Measurements from ENCODE around the gene DOCK4. TPM values are rescaled to one million over a fixed set of nuclear protein-coding genes. Genes with fewer than 3 reads are reported as not detected.

The DOCK4 gene
- total RNA-seq, 1 donor from 2014 or later = 109 TPM

DNA sequence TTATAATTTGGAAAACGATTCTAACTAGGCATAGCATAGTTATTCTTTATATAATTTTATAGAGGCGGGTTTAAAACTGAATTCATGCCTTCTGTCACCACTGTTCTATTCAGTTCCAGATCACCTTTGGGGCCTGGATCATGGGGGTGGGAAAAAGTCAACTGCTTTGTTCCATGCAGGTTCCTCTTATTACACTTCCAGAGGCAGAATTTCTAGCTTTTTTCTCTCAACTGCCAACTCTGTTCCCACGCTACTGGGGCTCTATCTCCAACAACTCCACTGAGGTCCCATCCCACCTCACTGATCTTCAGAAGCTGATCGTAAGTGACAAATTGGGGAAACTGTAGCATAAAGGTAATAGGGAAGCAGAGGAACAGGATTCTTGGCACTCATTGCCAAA lies 360.3 kb downstream of the DOCK4 start:
- no peak for DNase-seq

DNA sequence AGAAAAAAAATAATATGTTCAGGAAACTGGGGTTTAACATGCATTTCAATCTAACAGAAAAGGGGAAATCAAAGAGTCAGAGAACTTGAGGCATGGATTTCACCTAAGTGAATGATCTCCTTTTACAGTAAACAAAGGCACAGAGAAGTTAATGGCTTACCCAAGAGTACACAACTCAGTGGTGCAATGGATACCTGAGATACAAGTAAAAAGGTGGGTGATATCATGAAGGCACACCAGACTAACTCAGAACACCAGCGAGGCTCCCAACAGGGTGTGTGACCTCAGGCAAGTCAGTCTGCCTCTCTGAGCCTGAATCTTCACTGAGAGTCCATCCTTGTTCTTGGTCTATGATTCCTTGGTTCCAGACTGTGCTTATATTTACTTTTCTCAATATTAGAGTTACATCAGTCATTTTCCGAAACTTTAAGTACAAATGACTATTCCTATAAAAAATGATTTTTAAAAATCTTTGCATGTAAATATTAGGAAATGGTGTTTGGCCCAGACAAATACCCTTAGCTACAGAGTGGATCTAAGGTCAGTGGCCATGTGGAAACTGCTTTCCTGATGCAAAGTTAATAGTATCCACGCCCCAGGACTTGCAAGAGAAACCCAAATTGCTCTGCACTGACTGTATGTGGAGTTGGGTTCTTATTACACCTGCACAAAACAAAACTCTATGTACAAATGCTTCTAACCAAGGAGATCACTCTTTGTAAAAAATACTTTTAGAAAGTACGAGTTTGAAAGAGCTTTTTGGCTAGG lies 361.1 kb downstream of the DOCK4 start:
- DNase-seq = no peak

DNA sequence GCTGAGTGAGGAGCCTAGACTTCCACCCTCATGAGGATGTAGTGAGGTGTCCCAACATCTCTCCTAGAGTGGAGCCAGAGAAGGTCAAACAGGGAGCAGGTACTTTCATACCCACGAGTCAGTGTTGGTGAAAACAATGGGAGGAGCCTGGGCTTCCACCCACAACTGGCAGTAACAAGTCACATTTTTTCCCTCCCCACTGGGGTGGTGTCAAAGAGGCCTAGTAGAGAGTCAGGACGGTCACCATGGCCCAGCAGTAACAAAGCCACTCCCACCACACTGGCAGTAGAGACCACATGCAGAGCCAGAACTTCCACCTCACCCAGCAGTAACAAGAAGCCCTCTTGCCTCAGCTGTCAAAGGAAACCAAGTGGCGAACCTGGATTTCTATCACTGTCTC lies 363.7 kb downstream of the DOCK4 start:
- DNase-seq = no peak

DNA sequence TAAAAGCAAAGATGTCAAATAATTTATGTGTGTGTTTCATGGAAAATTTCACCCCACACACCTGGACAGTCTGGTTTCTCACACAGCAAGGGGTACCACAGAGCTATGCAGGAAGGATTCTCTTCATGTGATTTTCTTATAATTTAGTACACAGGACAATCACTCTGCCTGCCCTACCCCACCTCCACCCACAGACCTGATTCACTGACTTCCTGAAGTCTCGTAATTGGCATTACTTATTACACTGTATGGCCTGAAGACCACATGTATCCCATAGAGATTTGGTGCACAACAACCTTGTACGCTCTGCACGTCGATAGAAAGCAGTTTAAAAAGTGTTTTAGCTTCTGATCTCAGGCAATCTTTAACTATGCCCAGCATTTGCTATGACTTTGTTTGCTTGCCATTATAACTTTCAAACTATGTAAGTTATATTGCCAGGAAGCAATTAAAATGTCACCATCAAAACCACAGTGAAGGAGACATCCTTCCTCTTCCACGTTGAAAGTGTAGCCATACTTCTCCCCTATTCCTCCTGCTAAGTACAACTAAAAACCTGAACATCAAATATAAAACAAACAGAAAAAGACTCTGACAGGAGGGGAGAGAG lies 364.5 kb downstream of the DOCK4 start:
- DNase-seq = no peak

DNA sequence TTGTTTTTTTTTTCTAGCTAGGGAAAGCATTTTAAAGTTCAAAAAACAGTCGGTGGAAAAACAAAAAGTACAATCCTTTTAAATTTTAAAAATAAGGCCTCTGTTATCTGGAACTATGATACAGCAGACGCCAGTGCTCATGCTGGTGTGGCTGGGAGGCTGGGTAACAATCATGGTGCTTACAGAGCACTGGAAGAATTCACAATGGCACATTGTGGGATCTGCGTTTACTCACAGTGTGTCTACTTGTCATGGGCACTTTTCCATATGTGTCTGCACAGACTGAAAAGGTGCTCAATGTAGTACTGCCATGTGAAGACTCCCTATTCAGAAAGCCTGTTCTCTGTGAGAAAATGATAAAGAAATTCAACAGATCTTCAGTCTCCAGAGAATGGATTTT lies 365.7 kb downstream of the DOCK4 start:
- DNase-seq = no peak

DNA sequence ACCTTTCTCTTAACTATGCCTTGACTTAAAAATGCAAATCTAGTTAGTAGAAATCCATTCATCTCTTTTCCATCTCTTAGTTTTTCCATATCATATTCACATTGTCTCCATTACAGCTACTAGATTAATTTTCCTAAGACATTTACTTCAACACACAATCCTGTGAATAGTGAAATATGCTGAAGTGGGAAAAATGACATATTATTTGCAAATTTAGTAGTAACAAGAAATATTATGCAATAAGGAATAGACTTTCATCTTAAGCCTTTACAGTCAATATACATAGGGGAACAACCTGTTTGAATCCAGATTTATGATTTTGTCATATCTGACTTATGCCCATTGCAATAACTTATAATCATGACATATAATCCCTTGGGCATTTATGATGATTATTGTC lies 366.9 kb downstream of the DOCK4 start:
- DNase-seq = no peak

DNA sequence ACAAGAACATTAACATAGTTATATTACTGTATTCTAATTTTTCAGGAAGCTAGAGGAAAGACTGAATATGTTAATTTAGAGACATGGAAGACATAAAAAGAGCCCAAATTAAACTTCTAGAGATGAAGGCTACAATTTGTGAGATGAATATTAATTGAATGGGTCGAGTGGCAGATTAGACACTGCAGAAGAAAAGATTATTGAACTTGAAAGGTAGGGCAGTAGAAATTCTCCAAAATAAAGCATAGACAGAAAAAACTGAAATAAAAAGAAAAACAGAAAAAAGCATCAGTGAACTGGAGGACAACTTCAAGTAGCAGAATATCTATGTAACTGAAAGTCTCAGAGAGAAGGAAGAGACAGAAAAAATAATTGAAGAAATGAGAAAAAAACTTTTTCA lies 369.6 kb downstream of the DOCK4 start:
- no peak for DNase-seq

DNA sequence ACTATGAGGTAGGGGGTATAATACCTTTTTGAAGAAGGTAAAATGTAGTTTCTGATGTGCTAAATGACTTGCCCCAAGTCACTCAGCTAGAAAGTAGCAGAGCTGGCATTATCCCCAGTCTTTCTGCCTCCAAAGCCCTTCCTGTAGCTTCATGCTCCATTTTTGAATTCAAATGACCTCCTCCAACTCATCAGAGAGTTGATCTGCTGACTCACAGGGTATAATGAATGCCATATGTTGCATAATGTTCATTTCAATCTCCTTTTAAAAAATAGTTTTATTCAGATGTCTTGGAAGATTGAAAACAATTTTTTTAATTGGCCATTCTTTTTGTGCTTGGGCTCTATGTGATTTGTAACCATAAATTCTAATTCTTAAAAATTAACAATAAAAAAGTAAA lies 371.1 kb downstream of the DOCK4 start:
- no peak for DNase-seq

DNA sequence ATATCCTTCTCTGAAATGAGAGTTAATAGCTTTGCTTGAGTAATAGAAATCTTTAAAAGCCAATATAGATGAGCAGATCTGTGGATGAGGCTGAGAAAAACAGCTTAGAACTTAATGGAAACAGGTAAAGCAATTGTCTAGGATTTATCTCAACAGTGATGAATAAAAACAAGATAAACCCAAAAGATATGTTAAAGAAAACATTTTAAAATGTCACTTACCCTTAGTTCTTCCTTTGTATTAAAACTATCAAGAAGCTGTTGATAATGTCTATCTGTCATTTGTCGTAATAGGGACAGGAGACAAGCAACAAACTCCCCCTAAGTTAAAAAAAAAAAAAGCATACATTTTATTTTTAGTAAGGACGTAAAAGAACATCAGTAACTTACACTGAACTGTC lies 371.8 kb downstream of the DOCK4 start:
- no peak for DNase-seq

DNA sequence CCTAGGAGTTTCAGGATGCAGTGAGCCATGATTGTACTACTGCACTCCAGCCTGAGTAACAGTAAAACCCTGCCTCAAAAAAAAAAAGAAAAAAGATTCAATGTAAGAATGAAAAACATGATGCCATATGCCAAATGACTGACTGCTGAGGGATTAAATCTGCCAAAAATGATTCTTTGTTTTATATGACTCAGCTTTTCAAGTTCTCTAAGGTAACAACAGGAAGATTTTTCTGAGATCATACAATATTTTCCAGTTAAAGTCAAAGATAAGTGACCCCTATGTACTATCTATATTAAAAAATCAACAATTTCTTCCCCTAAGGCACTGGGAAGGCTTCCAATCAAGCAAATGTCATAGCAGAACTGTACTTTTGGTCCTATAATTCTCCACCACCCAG lies 372.7 kb downstream of the DOCK4 start:
- no peak for DNase-seq

DNA sequence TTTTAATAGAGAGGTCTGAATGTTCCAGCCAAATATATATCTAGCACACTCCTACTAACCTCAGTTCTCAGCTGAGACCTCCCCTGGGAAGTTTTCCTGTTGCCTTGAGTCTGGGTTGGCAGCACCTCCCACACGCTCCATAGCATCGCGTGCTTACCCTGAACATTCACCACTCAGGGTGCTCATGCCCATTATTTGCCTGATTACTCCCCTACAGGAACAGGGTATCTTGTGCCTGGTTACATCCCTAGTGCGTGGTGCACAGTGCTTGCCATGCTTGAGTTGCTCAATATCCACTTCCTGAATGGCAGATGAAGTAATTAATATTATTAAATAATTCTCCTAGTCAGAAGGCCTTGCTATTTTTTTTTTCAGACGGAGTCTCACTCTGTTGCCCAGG lies 374.0 kb downstream of the DOCK4 start:
- DNase-seq = no peak

DNA sequence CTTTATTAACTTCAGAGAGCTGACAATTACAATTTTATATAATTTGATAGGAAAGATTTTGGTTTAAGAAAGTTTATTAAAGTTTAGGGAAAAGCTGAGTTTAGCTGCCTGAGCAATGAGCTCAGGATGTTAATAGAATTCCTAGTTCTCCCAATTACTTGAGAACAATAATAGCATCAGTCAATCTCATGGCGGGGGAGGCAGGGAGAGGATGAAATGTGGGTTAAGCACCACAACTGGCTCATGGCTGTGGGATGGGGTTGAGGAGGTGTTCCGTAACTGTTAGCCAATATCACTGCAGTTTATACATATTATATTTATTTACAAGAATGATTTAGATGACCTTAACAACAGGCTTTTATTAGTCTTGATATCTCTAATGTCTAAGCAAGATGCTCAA lies 377.0 kb downstream of the DOCK4 start:
- DNase-seq = no peak

DNA sequence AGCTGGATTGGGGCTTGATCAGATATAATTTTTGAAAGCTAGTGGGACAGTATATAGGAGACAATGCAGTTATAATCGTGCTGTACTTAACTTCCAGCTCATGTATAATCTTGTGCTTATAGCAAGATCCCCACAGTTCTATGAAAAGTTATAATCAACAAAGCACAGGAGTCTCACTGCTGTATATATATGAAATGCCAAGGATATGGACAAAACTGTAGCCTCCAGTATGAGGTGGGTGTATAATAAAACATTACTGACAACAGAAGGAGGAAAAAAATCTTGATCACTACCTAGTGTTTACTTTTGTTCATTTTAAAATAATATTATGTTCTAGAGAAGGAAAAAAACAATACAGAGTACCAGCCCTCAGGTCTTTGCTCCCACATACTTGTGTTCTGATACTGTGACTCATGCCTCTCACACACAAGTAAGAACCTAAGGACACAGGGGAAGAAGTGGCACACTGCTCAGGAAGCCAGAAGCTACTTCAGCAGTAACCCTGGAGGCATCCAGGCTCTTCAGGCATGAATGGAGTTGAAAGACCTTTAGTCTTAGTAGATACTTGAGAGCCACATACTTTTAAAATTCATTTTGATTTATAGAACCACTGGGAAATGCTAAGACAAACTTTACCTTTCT lies 378.2 kb downstream of the DOCK4 start:
- no peak for DNase-seq

DNA sequence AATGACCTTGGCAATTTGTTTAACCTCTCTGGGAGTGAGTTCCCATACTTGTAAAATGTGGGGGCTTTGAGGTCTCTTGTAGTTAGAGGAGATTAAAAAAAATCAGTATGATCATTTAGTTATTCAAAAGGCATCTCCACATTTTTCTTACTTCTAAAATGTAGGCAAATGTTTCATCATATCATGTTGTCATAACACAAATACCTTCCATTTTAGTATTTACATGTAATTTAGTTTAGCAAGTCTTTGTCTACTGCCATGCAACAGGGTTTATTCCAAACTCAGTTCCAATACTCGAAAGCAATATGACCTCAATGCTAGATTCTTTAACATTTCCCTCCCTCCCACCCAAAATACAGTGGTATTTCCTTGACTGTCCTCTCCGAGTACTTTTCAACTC lies 381.2 kb downstream of the DOCK4 start:
- no peak for DNase-seq

DNA sequence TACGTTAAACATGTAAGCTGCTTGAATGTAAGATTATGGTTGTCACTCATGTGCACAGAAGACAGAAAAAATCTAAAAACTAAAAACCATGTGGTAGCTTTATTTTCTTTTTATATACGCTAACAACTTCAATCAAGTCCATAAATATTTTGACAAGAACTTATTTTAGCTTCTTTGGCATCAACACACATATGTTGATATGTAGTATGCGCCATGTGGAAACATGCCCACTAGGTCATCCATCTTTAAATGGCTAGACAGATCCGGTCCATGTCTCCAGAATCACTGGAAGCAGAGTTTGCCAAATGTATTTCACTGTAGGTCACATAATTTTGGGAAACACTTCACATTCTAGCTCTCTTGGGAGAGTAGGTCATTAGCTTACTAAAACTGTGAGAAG lies 382.4 kb downstream of the DOCK4 start:
- no peak for DNase-seq

DNA sequence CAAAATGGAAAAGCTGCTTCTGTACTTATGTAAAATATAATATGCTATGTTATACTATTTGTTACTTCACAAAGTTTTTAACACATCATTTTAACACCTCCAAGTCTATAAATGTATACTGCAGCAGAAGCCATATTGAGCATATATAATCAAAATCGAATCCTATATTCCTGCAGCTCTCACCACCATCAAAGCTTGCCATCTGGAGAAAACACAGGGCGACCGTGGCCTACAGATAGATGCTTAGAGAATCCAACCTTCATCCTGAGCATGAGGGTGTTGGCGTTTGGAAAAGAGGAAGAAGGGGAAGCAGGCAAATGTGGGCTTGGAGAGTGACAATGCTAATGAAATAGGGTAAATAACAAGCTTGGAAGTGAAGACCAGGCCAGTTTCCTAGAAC lies 385.2 kb downstream of the DOCK4 start:
- DNase-seq = no peak

DNA sequence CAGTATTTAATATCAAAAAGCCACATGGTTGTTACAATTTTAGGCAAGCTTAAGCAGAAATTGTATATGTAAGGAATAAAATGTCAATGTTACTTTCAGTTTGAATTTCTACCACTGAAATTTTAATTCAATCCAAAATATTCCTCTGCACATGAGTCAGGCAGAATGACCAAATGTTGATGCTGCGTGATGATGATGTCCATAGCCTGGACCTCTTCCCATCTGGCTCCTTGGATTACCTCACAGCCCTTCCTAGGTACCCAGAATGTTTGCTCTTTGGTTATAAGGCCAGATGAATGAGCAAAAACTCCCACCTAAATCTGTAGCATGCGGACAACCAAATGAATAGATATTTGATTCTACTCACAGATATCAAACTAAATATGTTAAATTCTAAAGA lies 385.6 kb downstream of the DOCK4 start:
- DNase-seq = no peak

DNA sequence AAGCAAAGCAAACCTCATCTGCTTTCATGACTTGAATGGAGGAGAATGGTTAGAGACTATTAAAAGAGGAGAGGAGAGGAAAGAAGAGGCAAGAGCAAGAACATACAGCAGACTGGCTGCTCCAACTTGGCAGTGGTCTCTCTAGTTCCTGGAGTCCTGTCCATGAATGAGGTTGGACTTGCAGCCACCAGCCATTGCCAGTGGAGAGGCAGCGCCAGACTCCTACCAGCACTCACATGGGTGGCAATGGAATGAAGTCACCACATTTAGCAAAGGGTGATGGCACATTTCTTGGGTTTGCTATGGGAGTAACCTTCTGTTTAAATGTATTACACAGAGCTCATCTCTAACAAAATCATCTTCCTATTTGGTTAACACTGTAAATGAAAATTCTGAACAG lies 386.1 kb downstream of the DOCK4 start:
- DNase-seq = peak; percentile 3

DNA sequence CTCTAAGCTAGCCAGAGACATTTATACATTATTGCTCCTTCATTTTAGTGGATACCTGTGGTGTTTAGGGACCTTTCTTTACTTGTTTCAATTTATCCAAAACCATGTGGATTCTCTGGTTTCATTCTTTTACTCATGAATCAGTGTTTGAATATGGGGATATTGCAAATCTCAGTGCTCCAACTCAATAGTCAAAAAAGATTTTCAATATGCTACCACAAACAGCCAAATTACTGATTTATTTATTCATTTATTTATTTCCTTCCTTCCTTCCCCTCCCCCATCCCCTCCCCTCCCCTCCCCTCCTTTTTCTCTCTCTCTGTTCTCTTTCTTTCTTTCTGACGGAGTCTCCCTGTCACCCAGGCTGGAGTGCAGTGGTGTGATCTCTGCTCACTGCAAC lies 390.8 kb downstream of the DOCK4 start:
- no peak for DNase-seq

DNA sequence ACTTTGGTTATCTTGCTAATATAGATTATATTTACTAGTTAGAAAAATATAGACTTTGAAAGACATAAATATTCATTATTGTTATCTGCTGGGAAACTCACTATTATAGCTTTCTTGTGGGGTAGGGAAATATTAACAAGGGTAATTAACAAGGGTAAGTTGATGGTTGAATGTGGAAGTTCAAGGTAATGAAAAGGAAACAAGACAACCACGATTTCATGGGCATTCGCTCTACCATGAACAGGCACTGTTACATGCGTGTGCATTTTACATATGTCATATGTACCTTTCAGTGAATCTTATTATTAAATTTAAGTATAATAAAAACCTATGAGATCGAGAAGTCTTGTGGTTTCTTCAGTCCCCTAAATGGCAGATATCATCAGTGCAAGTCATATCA lies 392.9 kb downstream of the DOCK4 start:
- DNase-seq = no peak

DNA sequence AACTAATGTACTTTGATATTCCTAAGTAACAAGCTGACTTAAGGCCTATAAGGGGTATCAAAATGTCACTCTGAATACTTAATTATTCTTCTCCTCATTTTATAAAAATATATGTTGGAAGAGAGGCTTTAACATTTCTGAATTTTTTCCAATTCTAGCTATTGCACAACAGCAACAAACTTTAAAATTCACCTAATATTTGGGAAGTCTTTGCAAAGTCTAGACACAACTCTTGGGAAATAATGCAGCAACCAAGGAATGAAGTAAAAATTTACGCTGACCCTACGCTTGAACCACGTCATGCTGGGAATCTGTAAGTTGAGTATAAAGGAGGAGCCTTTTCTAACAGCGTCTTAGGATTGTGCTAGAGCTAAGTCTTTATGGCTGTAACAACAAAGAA lies 400.0 kb downstream of the DOCK4 start:
- DNase-seq = no peak

DNA sequence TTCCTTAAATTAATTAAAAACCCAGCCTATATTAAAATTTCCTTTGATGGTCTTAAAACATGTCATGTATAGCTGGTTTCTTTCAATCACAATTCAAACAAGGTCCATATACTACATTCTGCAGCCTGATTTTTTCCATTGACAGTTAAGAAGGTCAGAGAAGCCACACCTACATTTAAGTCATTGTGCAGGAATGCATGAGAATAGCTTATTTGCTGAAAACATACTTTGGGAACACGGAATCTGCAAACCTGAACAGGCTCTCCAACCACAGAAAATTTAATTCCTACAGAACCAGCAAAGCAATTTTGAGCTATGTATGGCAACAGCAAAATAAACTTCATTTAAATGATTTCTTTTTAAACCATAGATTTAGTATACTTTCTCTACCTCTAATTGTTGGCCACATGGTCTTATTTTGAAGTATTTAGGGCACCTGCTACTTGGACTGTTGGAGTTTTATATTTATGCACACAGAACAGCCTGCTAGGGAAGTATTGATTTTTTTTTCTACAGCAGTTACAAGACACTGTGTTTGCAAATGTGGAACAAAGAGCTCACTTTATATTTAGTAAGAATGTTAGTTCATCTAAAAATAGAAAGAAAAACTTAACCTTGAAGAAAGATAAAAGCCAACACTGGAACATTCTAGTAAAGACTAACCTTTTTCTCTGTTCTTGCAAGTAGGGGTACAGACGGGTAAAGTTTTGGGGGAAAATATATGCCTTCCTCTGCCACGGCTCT lies 403.0 kb downstream of the DOCK4 start:
- no peak for DNase-seq

DNA sequence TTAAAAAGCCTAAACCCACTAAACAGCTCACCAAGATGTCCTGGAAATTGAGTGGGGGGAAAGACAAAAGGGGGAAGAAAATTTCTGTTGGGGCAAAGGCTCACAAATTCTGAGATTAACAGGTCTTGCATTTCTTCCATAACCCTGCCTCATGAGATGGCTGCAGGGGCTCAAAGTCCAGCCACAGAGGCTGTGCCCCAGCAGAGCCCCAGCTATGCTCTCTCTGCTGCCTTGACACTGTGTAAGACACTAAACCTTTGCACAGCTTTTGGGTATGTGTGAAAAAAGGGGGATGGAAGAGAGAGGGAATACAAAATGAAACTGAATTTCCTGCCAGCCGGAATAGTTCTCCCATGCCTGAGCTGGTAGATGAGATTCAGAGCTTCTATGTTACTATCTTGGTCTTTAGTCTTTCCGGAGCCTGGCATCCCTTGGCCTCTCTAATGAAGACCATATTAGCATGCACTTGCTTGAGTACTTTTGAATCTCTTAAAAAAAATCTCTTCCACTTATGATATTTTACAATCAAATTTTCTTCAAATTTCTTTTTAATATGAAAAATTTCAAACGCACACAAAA lies 403.9 kb downstream of the DOCK4 start:
- no peak for DNase-seq
